HPDE6-E6E7 (cell line): ENCODE measurements around the gene RPL41.

ENCODE experiments used
- DNase-seq: peaks from one replicate; pipeline ENCODE4 v3.0.0; 2011; ENCODE audit warnings: missing footprints; ENCODE audit errors: extremely low spot score

Gene RPL41

GRCh38 chr12:56127888-56128669 lies 11.6 kb downstream of the RPL41 start, which contains the start of gene ESYT1:
ESYT1 (plus strand) TSS chr12:56128267; CDS start chr12:56128320, 53 bp downstream.
- peak; percentile 99 for DNase-seq

GRCh38 chr12:56128670-56129205 lies 12.3 kb downstream of the RPL41 start:
- no peak for DNase-seq

GRCh38 chr12:56129206-56129941 lies 12.9 kb downstream of the RPL41 start:
- no peak for DNase-seq

GRCh38 chr12:56129942-56130495 lies 13.6 kb downstream of the RPL41 start:
- DNase-seq = no peak

- DNase-seq = no peak
Observed at GRCh38 chr12:56130876-56131275, 14.4 kb downstream of the RPL41 start.

GRCh38 chr12:56134897-56135296 lies 18.5 kb downstream of the RPL41 start:
- no peak for DNase-seq

GRCh38 chr12:56137853-56138571 lies 21.6 kb downstream of the RPL41 start:
- no peak for DNase-seq

- no peak for DNase-seq
Observed at GRCh38 chr12:56141946-56142784, 25.7 kb downstream of the RPL41 start.

GRCh38 chr12:56143217-56143616 lies 26.8 kb downstream of the RPL41 start:
- no peak for DNase-seq

- DNase-seq = no peak
Observed at GRCh38 chr12:56143870-56144269, 27.4 kb downstream of the RPL41 start.

GRCh38 chr12:56145217-56145616 lies 28.8 kb downstream of the RPL41 start:
- no peak for DNase-seq

- DNase-seq = no peak
Observed at GRCh38 chr12:56146492-56147460, 30.3 kb downstream of the RPL41 start.

GRCh38 chr12:56150563-56150962 lies 34.1 kb downstream of the RPL41 start:
- DNase-seq = no peak

GRCh38 chr12:56151672-56152131 lies 35.3 kb downstream of the RPL41 start:
- DNase-seq = peak; percentile 67

- peak; percentile 81 for DNase-seq
Observed at GRCh38 chr12:56152132-56152755, 35.8 kb downstream of the RPL41 start, which contains the start of gene MYL6B. MYL6B (plus strand) TSS chr12:56152587; CDS start chr12:56153919, 1,332 bp downstream.

GRCh38 chr12:56152756-56153677 lies 36.6 kb downstream of the RPL41 start:
- DNase-seq = no peak

GRCh38 chr12:56153678-56154065 lies 37.2 kb downstream of the RPL41 start:
- DNase-seq = no peak

- no peak for DNase-seq
Observed at GRCh38 chr12:56154246-56154771, 37.9 kb downstream of the RPL41 start.
